Lower leg skin (tissue), 3 donors: ENCODE results near the gene MFSD11.

Experiments used
- CTCF ChIP-seq, 3 donors: fragments of 450-650 bp; IDR thresholded peaks; one replicate each; pipeline ENCODE4 v1.5.1; 2016; ENCODE audit warnings: antibody characterized with exemption in 3 of 3, mild to moderate bottlenecking in 3 of 3, moderate library complexity in 2 of 3
- POLR2A ChIP-seq, 2 donors: fragments of 450-650 bp; IDR thresholded peaks; one replicate each; pipeline ENCODE4 v1.6.1; 2016 to 2017; ENCODE audit warnings: antibody characterized with exemption in 2 of 2, mild to moderate bottlenecking in 1 of 2, moderate library complexity in 1 of 2

DNA sequence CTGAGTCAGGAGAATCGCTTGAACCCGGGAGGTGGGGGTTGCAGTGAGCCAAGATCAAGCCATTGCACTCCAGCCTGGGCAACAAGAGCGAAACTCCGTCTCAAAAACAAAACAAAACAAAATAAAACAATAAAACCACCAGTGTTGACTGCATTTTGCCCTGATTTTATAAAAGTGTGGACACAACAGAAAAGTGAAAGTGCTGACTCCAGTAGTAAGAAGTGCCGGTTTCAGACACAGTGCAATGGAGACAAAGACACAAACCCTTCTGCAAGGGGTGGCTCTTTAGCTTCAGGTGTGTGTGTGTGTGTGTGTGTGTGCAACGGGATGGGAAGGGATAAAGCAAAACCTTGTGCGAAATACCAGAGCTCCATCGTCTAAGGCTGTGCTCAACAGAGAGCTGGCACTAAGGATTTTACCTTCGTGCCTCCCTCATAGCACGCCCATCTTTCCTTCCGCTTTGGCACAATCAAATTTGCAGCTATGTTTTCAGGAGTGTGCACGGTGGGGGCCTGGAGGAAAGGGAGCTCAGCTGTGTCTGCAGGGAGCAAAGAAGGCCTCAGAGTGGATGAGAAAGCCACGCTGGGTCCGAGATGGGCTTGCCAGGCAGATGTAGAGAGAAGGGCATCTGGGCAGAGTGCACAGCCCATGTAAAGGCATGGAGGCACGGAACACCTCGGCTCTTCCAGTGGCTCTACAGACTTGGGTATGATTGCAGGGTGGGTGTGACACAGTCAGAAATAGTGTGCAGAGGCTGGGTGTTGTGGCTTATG, 42.7 kb upstream of the MFSD11 start:
- no peak for TF ChIP-seq CTCF (IDR thresholded peaks at IDR 0.05)
- no peak for TF ChIP-seq POLR2A (IDR thresholded peaks at IDR 0.05)
